Breast epithelium (tissue), 4 donors: ENCODE data around the gene WASHC4. TPM values are rescaled to one million over a fixed set of nuclear protein-coding genes. Genes with fewer than 3 reads are reported as not detected.

Source experiments
- DNase-seq, 2 donors: peaks; one replicate each; pipeline ENCODE4 v3.0.0-alpha.2; 2019; ENCODE audit warnings: low spot score in 2 of 2
- H3K27ac ChIP-seq, 2 donors: fragments of 200-600 bp; sonication (generic) in 1 of 2; one replicate each; pipeline ENCODE4 v1.5.1; 2016 to 2019; ENCODE audit warnings: mild to moderate bottlenecking in 1 of 2
- H3K27me3 ChIP-seq, 2 donors: fragments of 200-600 bp; sonication (generic) in 1 of 2; one replicate each; pipeline versions ENCODE4 v1.5.1 to v1.6.0; 2017 to 2019; ENCODE audit warnings: control low read depth in 1 of 2, mild to moderate bottlenecking in 1 of 2
- H3K36me3 ChIP-seq: fragments of 200-600 bp; one replicate; pipeline ENCODE4 v1.5.1; 2019
- H3K4me1 ChIP-seq, 2 donors: fragments of 200-600 bp; sonication (generic); one replicate each; pipeline ENCODE4 v1.5.1; 2016 to 2019; ENCODE audit warnings: control low read depth in 1 of 2
- H3K4me3 ChIP-seq, 3 donors: fragments of 200-600 bp; sonication (generic); 1 replicate in 2 of 3; 2 replicates in 1 of 3; pipeline ENCODE4 v1.5.1; 2016 to 2019; ENCODE audit warnings: mild to moderate bottlenecking in 3 of 3, moderate library complexity in 2 of 3
- H3K9me3 ChIP-seq, 2 donors: fragments of 200-600 bp; sonication (generic) in 1 of 2; one replicate each; pipeline ENCODE4 v1.5.1; 2016 to 2019; ENCODE audit warnings: control low read depth in 1 of 2
- CTCF ChIP-seq, 3 donors: fragments of 450-650 bp; IDR thresholded peaks; one replicate each; pipeline ENCODE4 v1.5.1; 2016 to 2017; ENCODE audit warnings: antibody characterized with exemption in 3 of 3, mild to moderate bottlenecking in 3 of 3, moderate library complexity in 3 of 3
- POLR2A ChIP-seq: fragments of 450-650 bp; IDR thresholded peaks from one replicate; pipeline ENCODE4 v1.6.1; 2016; ENCODE audit warnings: antibody characterized with exemption, mild to moderate bottlenecking, moderate library complexity
- POLR2AphosphoS5 ChIP-seq, 3 donors: sonication (generic); formaldehyde crosslinking; IDR thresholded peaks; one replicate each; pipeline ENCODE4 v1.6.1; 2017; ENCODE audit warnings: antibody characterized with exemption in 3 of 3
- intact Hi-C: fragments of 100-400 bp; cut with DNase I; formaldehyde crosslinking; loops from one replicate; pipeline ENCODE4 v1.15.1; 2023; ENCODE audit warnings: low total_unique reads
- total RNA-seq, 3 donors: library from RNA; depleted of rRNA; stranded (reverse); fragments of >200 nt; gene quantifications; one replicate each; pipeline ENCODE4 v1.1.0, GENCODE V29; 2016

The WASHC4 gene
- total RNA-seq, 3 donors from 2014 or later, result 65.6 to 90.3 (median 88.2) TPM

- H3K36me3 ChIP-seq, result no peaks in the 10 kb centered on the region
- H3K4me1 ChIP-seq, result peaks cover 0 to 10% of the 10 kb centered on the region in 2 donors
- peak in 1 of 2 donors; percentile 21 for DNase-seq
- H3K27ac ChIP-seq, result peak overlapping the region; percentile 91 to 94
- H3K9me3 ChIP-seq, result no peaks in the 10 kb centered on the region
- TF ChIP-seq CTCF (IDR thresholded peaks at IDR 0.05) (no peak), POLR2A (no peak), POLR2AphosphoS5 (IDR thresholded peaks at IDR 0.05) (no peak)
- intact Hi-C loops, result no loop called here
- H3K27me3 ChIP-seq, result no peaks in the 10 kb centered on the region
- H3K4me3 ChIP-seq, result no peak overlapping the region
These were observed 106.6 kb downstream of the WASHC4 start for GRCh38 chr12:105214148-105214547.

GRCh38 chr12:105214670-105215375 is 107.3 kb downstream of the WASHC4 start:
- no peaks in the 10 kb centered on the region for H3K9me3 ChIP-seq
- TF ChIP-seq POLR2AphosphoS5 (IDR thresholded peaks at IDR 0.05) (peak in 2 of 3 donors; percentile 17 to 20), CTCF (IDR thresholded peaks at IDR 0.05) (no peak), POLR2A (no peak)
- no peaks in the 10 kb centered on the region for H3K36me3 ChIP-seq
- H3K4me3 ChIP-seq, result peak overlapping the region in 1 of 3 donors; percentile 17
- DNase-seq, result peak; percentile 84 to 87
- peak overlapping the region; percentile 91 to 94 for H3K27ac ChIP-seq
- H3K27me3 ChIP-seq, result no peaks in the 10 kb centered on the region
- intact Hi-C loops, result no loop called here
- H3K4me1 ChIP-seq, result peaks cover 0 to 10% of the 10 kb centered on the region in 2 donors

- peak overlapping the region; percentile 67 to 74 for H3K27ac ChIP-seq
- no peaks in the 10 kb centered on the region for H3K36me3 ChIP-seq
- H3K9me3 ChIP-seq, result no peaks in the 10 kb centered on the region
- peaks cover 0 to 10% of the 10 kb centered on the region in 2 donors for H3K4me1 ChIP-seq
- no peak overlapping the region for H3K4me3 ChIP-seq
- DNase-seq, result no peak
- no peaks in the 10 kb centered on the region for H3K27me3 ChIP-seq
- intact Hi-C loops, result no loop called here
- no peak for TF ChIP-seq POLR2AphosphoS5 (IDR thresholded peaks at IDR 0.05)
- TF ChIP-seq CTCF (IDR thresholded peaks at IDR 0.05), result no peak
- no peak for TF ChIP-seq POLR2A
These were observed 110.9 kb downstream of the WASHC4 start for GRCh38 chr12:105218434-105218833.

Other genes starting within 250 kb of the WASHC4 start
- gene SLC41A2, start 149.4 kb upstream of the WASHC4 start, total RNA-seq, result 10 to 100 TPM; 29.3 to 46.2 (median 41.9) TPM
- 1 to 10 TPM; 5.3 to 9.8 (median 6.4) TPM for gene NOPCHAP1, start 121.4 kb upstream of the WASHC4 start, total RNA-seq
- gene ALDH1L2, start 23.3 kb upstream of the WASHC4 start, total RNA-seq, result 1 to 10 TPM; 2.3 to 7.8 (median 6.7) TPM
- gene APPL2, start 128.4 kb downstream of the WASHC4 start, total RNA-seq, result 100 to 1,000 TPM in 1 of 3 donors, 10 to 100 TPM in 2; 73.0 to 130 (median 89.1) TPM
- 10 to 100 TPM in 2 of 3 donors, 1 to 10 TPM in 1; 2.4 to 20.9 (median 20.0) TPM for gene C12orf75, start 223.0 kb downstream of the WASHC4 start, total RNA-seq